Omental fat pad (tissue), 4 donors: ENCODE results near the gene ZDHHC8. TPM values are rescaled to one million over a fixed set of nuclear protein-coding genes. Genes with fewer than 3 reads are reported as not detected.

ENCODE experiments used
- ATAC-seq: fragments of 150-250 bp; one replicate; pipeline ENCODE4 v1.9.1; 2016; ENCODE audit warnings: mild to moderate bottlenecking, moderate library complexity; ENCODE audit not compliant: low FRiP score
- DNase-seq: peaks from one replicate; pipeline ENCODE4 v3.0.0-alpha.2; 2019; ENCODE audit warnings: low spot score
- CTCF ChIP-seq, 3 donors: fragments of 450-650 bp; IDR thresholded peaks; one replicate each; pipeline ENCODE4 v1.5.1; 2016 to 2017; ENCODE audit warnings: antibody characterized with exemption in 3 of 3, mild to moderate bottlenecking in 3 of 3, moderate library complexity in 2 of 3
- total RNA-seq, 4 donors: library from RNA; depleted of rRNA; stranded (reverse); fragments of >200 nt; gene quantifications; one replicate each; pipeline ENCODE4 v1.1.0, GENCODE V29; 2016

ZDHHC8 gene
- total RNA-seq, 4 donors from 2014 or later, result 9.5 to 23.3 (median 16.4) TPM

GRCh38 chr22:20167643-20168322, 36.2 kb downstream of the ZDHHC8 start:
- DNase-seq, result no peak
- TF ChIP-seq CTCF (IDR thresholded peaks at IDR 0.05), result no peak

GRCh38 chr22:20169253-20169822, 37.7 kb downstream of the ZDHHC8 start:
- DNase-seq (no peak), ATAC-seq (no peak)
- no peak for TF ChIP-seq CTCF (IDR thresholded peaks at IDR 0.05)

More at GRCh38 chr22:20167643-20168322, 36.2 kb downstream of the ZDHHC8 start:
- ATAC-seq, result no peak

- DNase-seq (no peak), ATAC-seq (no peak)
- TF ChIP-seq CTCF (IDR thresholded peaks at IDR 0.05), result no peak
Observed at GRCh38 chr22:20170170-20170569, 38.6 kb downstream of the ZDHHC8 start.

- DNase-seq (no peak), ATAC-seq (no peak)
- no peak for TF ChIP-seq CTCF (IDR thresholded peaks at IDR 0.05)
Observed at GRCh38 chr22:20171288-20172140, 39.9 kb downstream of the ZDHHC8 start.

GRCh38 chr22:20172141-20172613, 40.6 kb downstream of the ZDHHC8 start:
- TF ChIP-seq CTCF (IDR thresholded peaks at IDR 0.05), result no peak
- ATAC-seq, result no peak

GRCh38 chr22:20173246-20173645, 41.6 kb downstream of the ZDHHC8 start:
- ATAC-seq (no peak), DNase-seq (no peak)
- TF ChIP-seq CTCF (IDR thresholded peaks at IDR 0.05), result no peak

More at GRCh38 chr22:20172141-20172613, 40.6 kb downstream of the ZDHHC8 start:
- DNase-seq, result no peak
